PC-9 (cell line): ENCODE data around the gene FGF14. TPM values are rescaled to one million over a fixed set of nuclear protein-coding genes. Genes with fewer than 3 reads are reported as not detected.

Source experiments
- BruUV-seq: library from RNA; stranded (reverse); fragments of 400-500 nt; replicated peaks from 2 replicates; lab custom pipeline; 2021; lab: Mats Ljungman, UMichigan
- CTCF ChIA-PET: fragments of 300-600 bp; sonication (Branson Sonifier 250); formaldehyde crosslinking; loops from one replicate; lab custom pipeline; 2022; ENCODE audit warnings: antibody characterized with exemption; lab: Charles Lee
- POLR2A ChIA-PET: fragments of 300-600 bp; sonication (Branson Sonifier 250); formaldehyde crosslinking; loops from one replicate; lab custom pipeline; 2022; ENCODE audit warnings: antibody characterized with exemption; ENCODE audit not compliant: unreplicated experiment; lab: Charles Lee
- DNase-seq, 2 experiments: peaks; one replicate each; pipeline versions ENCODE4 v3.0.0 to v3.0.0-alpha.2; 2015 to 2022; ENCODE audit warnings: mixed read lengths in 1 of 2
- H2AFZ ChIP-seq: fragments of 200-600 bp; sonication (generic); 2 replicates; pipeline ENCODE4 v1.8.1; 2017; ENCODE audit warnings: antibody characterized with exemption
- H3F3A ChIP-seq: fragments of 200-600 bp; sonication (generic); 2 replicates; pipeline ENCODE4 v1.8.1; 2017; ENCODE audit warnings: antibody characterized with exemption, mild to moderate bottlenecking, low read depth; ENCODE audit not compliant: insufficient read depth
- H3K27ac ChIP-seq: fragments of 200-600 bp; sonication (generic); 2 replicates; pipeline ENCODE4 v1.6.1; 2016; ENCODE audit warnings: mixed run types
- H3K27me3 ChIP-seq: fragments of 200-600 bp; sonication (generic); 2 replicates; pipeline ENCODE4 v1.6.1; 2016; ENCODE audit warnings: low read depth, mixed run types; ENCODE audit not compliant: insufficient read depth
- H3K36me3 ChIP-seq: fragments of 200-600 bp; sonication (generic); 2 replicates; pipeline ENCODE4 v1.6.1; 2016; ENCODE audit warnings: low read depth, mixed run types
- H3K4me1 ChIP-seq: fragments of 200-600 bp; sonication (generic); replicated peaks from 2 replicates; pipeline ENCODE4 v1.6.1; 2016; ENCODE audit warnings: mixed run types; ENCODE audit not compliant: insufficient read depth
- H3K4me2 ChIP-seq: fragments of 200-600 bp; sonication (generic); 2 replicates; pipeline ENCODE4 v1.6.1; 2017; ENCODE audit warnings: mixed run types
- H3K4me3 ChIP-seq: fragments of 200-600 bp; sonication (generic); 2 replicates; pipeline ENCODE4 v1.6.1; 2016; ENCODE audit warnings: mixed run types
- H3K79me2 ChIP-seq: fragments of 200-600 bp; sonication (generic); 2 replicates; pipeline ENCODE4 v1.6.1; 2017; ENCODE audit warnings: low read depth, mixed run types
- H3K9me2 ChIP-seq: fragments of 200-600 bp; sonication (generic); 2 replicates; pipeline ENCODE4 v1.8.1; 2017; ENCODE audit warnings: mild to moderate bottlenecking; ENCODE audit not compliant: insufficient read depth
- H3K9me3 ChIP-seq: fragments of 200-600 bp; sonication (generic); 2 replicates; pipeline ENCODE4 v1.8.1; 2016; ENCODE audit warnings: low read depth; ENCODE audit not compliant: insufficient read depth
- H4K20me1 ChIP-seq: fragments of 200-600 bp; sonication (generic); 2 replicates; pipeline ENCODE4 v1.8.1; 2017; ENCODE audit not compliant: insufficient read depth
- CTCF ChIP-seq: fragments of 200-600 bp; sonication (generic); conservative IDR thresholded peaks from 2 replicates; pipeline ENCODE4 v1.6.1; 2017; ENCODE audit warnings: mixed run types, antibody characterized with exemption, mild to moderate bottlenecking, moderate library complexity
- EZH2 ChIP-seq: fragments of 200-600 bp; sonication (generic); IDR thresholded peaks from 2 replicates; pipeline ENCODE4 v1.8.0; 2017; ENCODE audit warnings: antibody characterized with exemption, low read depth
- intact Hi-C: fragments of 100-400 bp; cut with micrococcal nuclease; formaldehyde crosslinking; loops from one replicate; pipeline ENCODE4 v1.10.0; 2022; ENCODE audit not compliant: unreplicated experiment
- total RNA-seq: library from RNA; stranded (reverse); gene quantifications from 2 replicates; pipeline ENCODE4 v1.2.3, GENCODE V29; 2021

The FGF14 gene
- total RNA-seq, 1 experiment from 2014 or later = not detected

GRCh38 chr13:102035969-102036368 lies 365.9 kb downstream of the FGF14 start:
- Histone ChIP-seq H3K4me1 (no peaks in the 10 kb centered on the region), H3K4me2 (no peak overlapping the region), H3K9me2 (no peaks in the 10 kb centered on the region), H3K36me3 (no peaks in the 10 kb centered on the region), H3K27me3 (0 out of 2 replicates have a peak, but pooled peaks cover 6% of the 10 kb centered on the region), H3F3A (no peaks in the 10 kb centered on the region), H3K9me3 (no peaks in the 10 kb centered on the region), H3K79me2 (no peaks in the 10 kb centered on the region), H3K4me3 (no peak overlapping the region), H2AFZ (no peak overlapping the region), H4K20me1 (no peaks in the 10 kb centered on the region), H3K27ac (no peak overlapping the region)
- no peak for DNase-seq
- no peak for TF ChIP-seq EZH2
- no peak for TF ChIP-seq CTCF
- POLR2A ChIA-PET = no interaction called here
- no TSS peak for BruUV-seq
- intact Hi-C loops = no loop called here
- CTCF ChIA-PET = no interaction called here

DNA sequence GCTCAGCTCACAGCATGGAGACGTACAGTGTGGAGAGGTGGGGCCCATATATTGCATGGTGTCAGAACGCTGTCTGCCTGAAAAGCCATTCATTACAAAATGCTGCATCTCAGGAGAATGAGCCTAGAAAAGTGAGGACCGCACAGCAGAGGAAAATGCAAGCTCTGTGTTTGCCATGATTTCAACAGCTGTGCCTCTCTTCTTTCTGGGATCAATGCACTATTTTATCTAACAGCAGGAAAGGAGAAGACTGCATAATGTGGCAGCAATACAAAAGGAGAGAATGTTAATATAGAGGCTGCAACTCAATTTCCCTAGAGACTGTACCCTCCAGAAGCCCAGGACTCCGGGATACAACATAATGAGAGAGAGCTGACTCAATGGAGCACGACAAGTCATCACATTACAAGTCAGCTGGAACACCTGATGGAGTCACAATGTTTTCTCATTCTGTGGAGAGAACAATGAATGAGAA lies 368.0 kb downstream of the FGF14 start:
- H4K20me1 ChIP-seq = no peaks in the 10 kb centered on the region
- TF ChIP-seq EZH2 = no peak
- no peak for TF ChIP-seq CTCF
- no TSS peak for BruUV-seq
- intact Hi-C loops = no loop called here
- H3K9me3 ChIP-seq = no peaks in the 10 kb centered on the region
- no peak for DNase-seq
- H3K4me3 ChIP-seq = no peak overlapping the region
- H3K36me3 ChIP-seq = no peaks in the 10 kb centered on the region
- no peaks in the 10 kb centered on the region for H3K4me1 ChIP-seq
- no peak overlapping the region for H3K4me2 ChIP-seq
- CTCF ChIA-PET = no interaction called here
- H3F3A ChIP-seq = no peaks in the 10 kb centered on the region
- no peaks in the 10 kb centered on the region for H3K9me2 ChIP-seq
- H3K27ac ChIP-seq = no peak overlapping the region
- peaks cover 9% of the 10 kb centered on the region; the same call in 1 of the 2 replicates for H3K27me3 ChIP-seq
- H2AFZ ChIP-seq = no peak overlapping the region
- POLR2A ChIA-PET = no interaction called here
- H3K79me2 ChIP-seq = no peaks in the 10 kb centered on the region

DNA sequence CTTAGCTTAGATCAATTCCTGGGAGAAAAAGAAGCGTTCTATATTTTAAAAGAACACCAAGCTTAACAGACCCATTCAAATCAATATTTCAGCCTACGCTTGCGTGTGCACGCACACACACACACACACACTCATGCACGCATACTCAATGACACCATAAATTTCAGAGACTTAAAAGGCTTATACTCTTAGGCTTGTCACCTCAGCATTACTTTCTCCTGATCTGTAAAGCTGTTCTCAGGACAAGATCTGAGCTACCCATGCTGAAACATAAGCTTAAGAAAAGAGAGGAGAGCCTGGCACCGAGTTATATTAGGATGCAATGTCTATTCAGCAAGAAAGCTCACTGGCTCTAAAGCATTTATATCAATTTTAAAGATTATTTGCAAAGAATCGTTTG lies 368.5 kb downstream of the FGF14 start:
- no peaks in the 10 kb centered on the region for H3K36me3 ChIP-seq
- H3K9me2 ChIP-seq = no peaks in the 10 kb centered on the region
- H4K20me1 ChIP-seq = no peaks in the 10 kb centered on the region
- intact Hi-C loops = no loop called here
- no peak overlapping the region for H2AFZ ChIP-seq
- POLR2A ChIA-PET = no interaction called here
- H3K27me3 ChIP-seq = peaks cover 9% of the 10 kb centered on the region; the same call in 1 of the 2 replicates
- H3F3A ChIP-seq = no peaks in the 10 kb centered on the region
- no peak overlapping the region for H3K27ac ChIP-seq
- no peak for DNase-seq
- H3K4me1 ChIP-seq = no peaks in the 10 kb centered on the region
- H3K4me2 ChIP-seq = no peak overlapping the region
- CTCF ChIA-PET = no interaction called here
- no TSS peak for BruUV-seq
- no peaks in the 10 kb centered on the region for H3K9me3 ChIP-seq
- no peaks in the 10 kb centered on the region for H3K79me2 ChIP-seq
- no peak overlapping the region for H3K4me3 ChIP-seq
- TF ChIP-seq EZH2 (no peak), CTCF (no peak)
